Mucosa of rectum (tissue), 2 donors: Measurements from ENCODE around the gene SLC25A43.
A peak's percentile ranks its signal among the peaks of the same experiment; 100 is the strongest.
"Not testable (repeated sequence)": the region's sequence is repeated elsewhere in the genome, so short reads cannot be mapped to it uniquely, and the experiment has no call there.

Experiments used
- H3K27ac ChIP-seq, 2 donors: one replicate each; pipeline ENCODE4 v1.7.0; 2013; ENCODE audit warnings: inconsistent platforms in 2 of 2, low read depth in 2 of 2, low read length in 2 of 2
- H3K27me3 ChIP-seq, 2 donors: one replicate each; pipeline ENCODE4 v1.7.0; 2013; ENCODE audit warnings: low read length in 2 of 2; ENCODE audit not compliant: control insufficient read depth in 2 of 2, insufficient read depth in 2 of 2
- H3K36me3 ChIP-seq, 2 donors: one replicate each; pipeline ENCODE4 v1.7.0; 2013; ENCODE audit warnings: low read length in 2 of 2; ENCODE audit not compliant: control insufficient read depth in 2 of 2, insufficient read depth in 2 of 2
- H3K4me1 ChIP-seq, 2 donors: one replicate each; pipeline ENCODE4 v1.7.0; 2013; ENCODE audit warnings: low read length in 2 of 2, mild to moderate bottlenecking in 1 of 2; ENCODE audit not compliant: control insufficient read depth in 2 of 2, insufficient read depth in 2 of 2
- H3K4me3 ChIP-seq, 2 donors: one replicate each; pipeline ENCODE4 v1.7.0; 2013; ENCODE audit warnings: low read length in 2 of 2
- H3K9ac ChIP-seq, 2 donors: one replicate each; pipeline ENCODE4 v1.7.0; 2013; ENCODE audit warnings: low read length in 2 of 2, low read depth in 1 of 2, mild to moderate bottlenecking in 1 of 2
- H3K9me3 ChIP-seq, 2 donors: one replicate each; pipeline ENCODE4 v1.7.0; 2013; ENCODE audit warnings: low read length in 2 of 2; ENCODE audit not compliant: control insufficient read depth in 2 of 2
- donor health status: healthy.
- donor health status: Normal muscosa, but diverticular disease.

Gene SLC25A43

DNA sequence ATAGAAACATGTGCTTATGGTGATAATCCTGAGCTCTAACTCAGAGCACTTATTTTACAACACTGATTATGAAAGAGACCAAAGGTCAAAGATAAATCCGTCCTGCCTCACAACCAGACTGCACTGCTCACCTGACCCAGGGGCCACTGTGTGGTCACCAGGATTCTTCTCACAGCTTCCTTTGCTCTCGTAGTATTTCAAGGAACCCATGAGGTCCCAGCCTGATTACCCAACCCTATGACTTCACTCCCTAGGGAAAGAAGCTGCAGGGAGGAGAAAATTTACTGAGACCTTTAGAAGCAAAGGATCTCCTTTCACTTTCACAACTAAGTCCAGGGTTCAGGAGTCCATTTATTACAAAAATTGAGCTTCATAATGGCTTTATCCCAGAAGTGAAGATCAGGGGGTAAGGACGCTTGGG lies 78.7 kb downstream of the SLC25A43 start:
- peak overlapping the region; percentile 74 to 83 for H3K27ac ChIP-seq
- peak overlapping the region; percentile 43 to 49 for H3K4me3 ChIP-seq
- no peaks in the 10 kb centered on the region for H3K9me3 ChIP-seq
- no peaks in the 10 kb centered on the region for H3K27me3 ChIP-seq
- peaks cover 11 to 17% of the 10 kb centered on the region in 2 donors for H3K4me1 ChIP-seq
- H3K36me3 ChIP-seq: no peaks in the 10 kb centered on the region
- H3K9ac ChIP-seq: peak overlapping the region in 1 of 2 donors; percentile 48

DNA sequence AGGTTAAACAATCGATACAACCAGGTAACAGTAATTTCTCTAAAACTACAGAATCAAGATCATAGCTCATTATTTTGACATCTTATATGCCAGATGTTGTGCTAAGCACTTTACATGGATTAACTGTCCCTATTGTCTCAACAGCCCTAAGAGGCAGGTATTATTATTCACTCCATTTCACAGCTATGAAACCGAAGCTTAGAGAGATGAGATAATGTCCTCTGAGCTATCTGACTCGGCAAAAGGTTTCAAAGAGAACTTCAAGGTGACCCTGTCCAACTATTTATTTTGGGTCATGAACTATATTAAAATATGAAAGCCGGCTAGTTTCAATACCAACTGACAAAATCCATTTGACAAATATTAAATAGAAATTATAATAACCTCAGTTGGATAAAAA lies 79.4 kb downstream of the SLC25A43 start:
- H3K27ac ChIP-seq: peak overlapping the region; percentile 74 to 83
- H3K4me1 ChIP-seq: peaks cover 11 to 17% of the 10 kb centered on the region in 2 donors
- peak overlapping the region; percentile 14 to 48 for H3K9ac ChIP-seq
- no peaks in the 10 kb centered on the region for H3K36me3 ChIP-seq
- H3K27me3 ChIP-seq: no peaks in the 10 kb centered on the region
- no peak overlapping the region for H3K4me3 ChIP-seq
- H3K9me3 ChIP-seq: no peaks in the 10 kb centered on the region

DNA sequence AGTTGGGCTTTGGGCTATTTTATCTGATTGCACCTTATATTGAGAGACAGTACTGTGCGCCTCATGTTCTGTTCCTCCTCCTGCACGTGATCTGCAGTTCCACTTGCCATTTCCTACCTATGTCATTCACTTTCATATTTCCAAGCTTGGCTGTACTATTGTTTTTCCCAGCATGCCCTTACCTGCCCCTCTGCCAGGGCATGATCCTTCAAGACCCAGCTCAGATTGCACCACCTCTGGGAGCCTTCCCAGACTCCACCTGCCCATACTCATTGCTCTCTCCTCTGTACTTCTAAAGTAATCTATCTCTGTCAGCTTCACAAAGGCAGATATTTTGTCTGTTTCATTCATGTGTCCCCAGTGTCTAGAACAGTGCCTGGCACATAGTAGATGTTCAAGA lies 80.7 kb downstream of the SLC25A43 start:
- Histone ChIP-seq H3K27ac (no peak overlapping the region), H3K27me3 (no peaks in the 10 kb centered on the region)

DNA sequence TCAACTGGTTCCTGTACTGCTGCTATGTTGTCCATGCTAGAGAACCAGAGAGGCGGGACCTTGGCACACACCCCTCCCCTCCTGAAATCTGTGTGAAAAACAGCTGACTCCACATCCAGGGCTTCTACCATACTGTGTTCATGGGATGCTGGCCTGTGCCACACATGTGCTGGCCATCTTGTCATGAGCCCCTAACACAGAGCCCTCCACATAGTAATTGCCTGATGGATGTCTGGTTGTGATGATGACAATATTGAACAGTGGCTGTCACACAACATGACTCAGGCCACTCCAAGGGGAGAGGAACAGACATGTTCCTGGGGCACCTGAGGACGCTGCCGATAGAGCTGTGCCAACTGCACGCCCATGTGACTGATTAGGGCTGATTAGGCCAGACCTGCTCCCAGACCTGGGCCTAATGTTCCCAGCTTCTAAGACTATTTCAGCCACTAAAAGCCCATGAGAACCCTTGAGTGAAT lies 82.2 kb downstream of the SLC25A43 start:
- Histone ChIP-seq H3K9me3 (no peaks in the 10 kb centered on the region), H3K4me3 (no peak overlapping the region), H3K9ac (no peak overlapping the region), H3K36me3 (no peaks in the 10 kb centered on the region), H3K4me1 (peaks cover 11 to 17% of the 10 kb centered on the region in 2 donors), H3K27ac (peak overlapping the region in 1 of 2 donors; percentile 6), H3K27me3 (no peaks in the 10 kb centered on the region)

More for the DNA sequence above, 80.7 kb downstream of the SLC25A43 start:
- Histone ChIP-seq H3K36me3 (no peaks in the 10 kb centered on the region), H3K4me1 (peaks cover 11 to 17% of the 10 kb centered on the region in 2 donors), H3K9ac (no peak overlapping the region), H3K4me3 (no peak overlapping the region), H3K9me3 (no peaks in the 10 kb centered on the region)

DNA sequence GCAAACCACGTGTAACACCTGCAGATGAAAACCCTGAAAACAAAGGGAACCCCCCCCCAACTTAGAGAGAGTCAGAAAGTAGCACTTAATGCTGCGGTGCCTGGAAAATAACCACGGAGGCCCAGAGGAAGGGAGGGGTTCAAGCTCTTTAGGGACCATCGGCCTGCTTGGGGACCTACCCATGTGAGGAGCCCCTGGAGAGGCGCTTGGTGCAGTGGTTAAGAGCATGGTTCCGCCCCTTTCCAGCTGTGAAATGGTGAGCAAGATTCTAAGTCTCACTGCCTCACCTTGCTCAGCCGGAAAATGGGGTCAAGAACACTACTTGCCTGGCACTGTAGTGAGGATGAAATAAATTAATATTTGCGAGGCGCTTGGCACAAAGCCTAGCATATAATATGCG lies 82.9 kb downstream of the SLC25A43 start:
- Histone ChIP-seq H3K4me1 (peaks cover 11 to 16% of the 10 kb centered on the region in 2 donors), H3K4me3 (peak overlapping the region in 1 of 2 donors; percentile 72), H3K9me3 (no peaks in the 10 kb centered on the region), H3K27me3 (no peaks in the 10 kb centered on the region), H3K9ac (peak overlapping the region; percentile 6 to 47), H3K27ac (peak overlapping the region; percentile 74), H3K36me3 (no peaks in the 10 kb centered on the region)

DNA sequence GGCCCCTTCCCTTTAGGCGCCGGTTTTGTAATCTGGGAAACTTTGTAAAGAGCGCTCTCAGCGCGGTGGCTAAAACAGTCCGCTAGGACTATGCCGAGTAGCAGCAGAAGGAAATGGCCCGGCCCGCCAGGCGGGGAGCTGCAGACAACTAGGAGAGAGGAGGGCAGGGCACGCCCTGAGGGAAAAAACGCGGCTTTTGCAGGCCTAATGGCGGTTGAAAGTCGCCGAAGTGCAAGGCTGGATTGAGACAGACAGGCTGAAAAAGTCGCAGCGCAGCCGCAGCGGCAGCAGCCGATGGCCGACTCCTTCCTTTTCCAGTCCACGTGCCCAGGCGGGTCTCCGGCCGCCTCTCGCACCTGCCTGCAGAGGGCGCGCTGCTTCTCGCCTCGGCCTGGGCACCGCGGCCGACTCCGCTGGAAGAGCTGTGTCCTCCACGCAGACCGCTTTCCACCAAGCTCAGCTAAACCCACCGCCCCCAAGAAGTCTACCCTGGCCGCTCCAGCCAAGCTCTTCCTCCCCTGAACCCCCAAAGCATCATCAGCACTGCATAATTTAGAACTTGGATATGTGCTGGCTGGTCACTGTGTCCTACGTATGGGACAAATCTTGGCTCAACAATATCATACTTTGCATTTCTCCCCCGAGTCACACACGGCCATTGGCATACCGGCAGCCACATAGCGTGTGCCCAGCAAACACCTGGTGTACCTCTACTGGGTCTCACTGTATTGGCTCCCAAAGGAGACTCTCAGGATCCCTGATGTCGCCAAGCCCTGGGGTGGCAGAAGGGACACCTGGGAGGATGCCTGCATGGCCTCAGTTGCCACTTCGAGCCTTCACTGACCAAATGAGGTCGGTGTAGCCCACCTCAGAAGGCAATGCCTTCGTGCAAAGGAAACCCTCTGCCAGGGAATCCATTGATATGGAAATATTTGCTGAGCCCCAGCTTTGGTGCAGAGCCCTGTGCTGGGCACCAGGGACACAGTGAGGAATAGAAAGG lies 83.6 kb downstream of the SLC25A43 start:
- H3K27ac ChIP-seq: peak overlapping the region; percentile 74
- H3K9ac ChIP-seq: peak overlapping the region; percentile 6 to 47
- peak overlapping the region; percentile 13 to 72 for H3K4me3 ChIP-seq

DNA sequence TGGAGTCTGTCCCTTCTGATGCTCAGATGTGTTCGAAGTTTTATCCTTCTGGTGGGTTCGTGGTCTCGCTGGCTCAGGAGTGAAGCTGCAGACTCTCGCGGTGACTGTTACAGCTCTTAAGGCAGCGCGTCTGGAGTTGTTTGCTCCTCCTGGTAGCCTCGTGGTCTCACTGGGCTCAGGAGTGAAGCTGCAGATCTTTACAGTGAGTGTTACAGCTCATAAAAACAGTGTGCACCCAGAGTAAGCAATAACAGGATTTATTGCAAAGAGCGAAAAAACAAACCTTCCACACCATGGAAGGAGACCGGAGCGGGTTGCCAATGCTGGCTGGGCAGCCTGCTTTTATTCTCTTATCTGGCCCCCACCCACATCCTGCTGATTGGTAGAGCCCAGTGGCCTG lies 87.6 kb downstream of the SLC25A43 start:
- Histone ChIP-seq H3K36me3 (no peaks in the 10 kb centered on the region), H3K4me1 (peaks cover 3 to 5% of the 10 kb centered on the region in 2 donors), H3K27me3 (no peaks in the 10 kb centered on the region), H3K9ac (no peak overlapping the region), H3K4me3 (no peak overlapping the region), H3K9me3 (no peaks in the 10 kb centered on the region), H3K27ac (no peak overlapping the region)

More for the DNA sequence above, 83.6 kb downstream of the SLC25A43 start:
- Histone ChIP-seq H3K27me3 (no peaks in the 10 kb centered on the region), H3K36me3 (no peaks in the 10 kb centered on the region), H3K4me1 (peaks cover 11 to 14% of the 10 kb centered on the region in 2 donors), H3K9me3 (no peaks in the 10 kb centered on the region)

DNA sequence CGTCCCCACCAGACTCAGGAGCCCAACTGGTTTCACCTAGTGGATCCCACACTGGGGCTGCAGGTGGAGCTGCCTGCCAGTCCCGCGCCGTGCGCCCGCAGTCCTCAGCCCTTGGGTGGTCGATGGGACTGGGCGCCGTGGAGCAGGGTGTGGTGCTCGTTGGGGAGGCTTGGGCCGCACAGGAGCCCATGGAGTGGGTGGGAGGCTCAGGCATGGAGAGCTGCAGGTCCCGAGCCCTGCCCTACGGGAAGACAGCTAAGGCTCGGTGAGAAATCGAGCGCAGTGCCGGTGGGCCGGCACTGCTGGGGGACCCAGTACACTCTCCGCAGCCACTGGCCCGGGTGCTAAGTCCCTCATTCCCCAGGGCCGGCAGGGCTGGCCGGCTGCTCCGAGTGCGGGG lies 88.6 kb downstream of the SLC25A43 start:
- not testable (repeated sequence) for H3K9ac ChIP-seq, H3K4me3 ChIP-seq, H3K27me3 ChIP-seq, H3K36me3 ChIP-seq, H3K9me3 ChIP-seq, H3K27ac ChIP-seq, H3K4me1 ChIP-seq

DNA sequence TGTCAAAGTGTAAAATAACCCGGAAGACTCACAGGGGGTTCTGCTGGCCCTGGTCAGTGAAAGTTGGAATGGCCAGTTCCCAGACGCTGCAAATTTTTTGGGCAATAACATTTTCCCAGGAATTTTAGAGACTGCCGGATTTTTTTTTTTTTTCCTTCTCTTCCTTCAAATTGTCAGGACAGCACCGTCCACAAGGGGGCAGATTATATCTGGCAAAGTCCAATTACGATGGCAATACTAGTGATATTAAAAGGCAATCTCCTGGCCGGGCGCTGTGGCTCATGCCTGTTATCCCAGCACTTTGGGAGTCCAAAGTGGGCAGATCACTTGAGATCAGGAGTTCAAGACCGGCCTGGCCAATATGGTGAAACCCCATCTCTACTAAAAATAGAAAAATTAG lies 89.6 kb downstream of the SLC25A43 start:
- no peak overlapping the region for H3K4me3 ChIP-seq
- no peaks in the 10 kb centered on the region for H3K36me3 ChIP-seq
- no peak overlapping the region for H3K27ac ChIP-seq
- H3K9ac ChIP-seq: no peak overlapping the region
- no peaks in the 10 kb centered on the region for H3K9me3 ChIP-seq
- H3K27me3 ChIP-seq: no peaks in the 10 kb centered on the region
- no peaks in the 10 kb centered on the region for H3K4me1 ChIP-seq
